Stimulated activated CD8-positive, alpha-beta memory T cell treated with anti-CD3 and anti-CD28 coated beads, Interleukin-12 subunit alpha, Interleukin-12 subunit beta, amount 100 ng/mL, for 1 hour (primary cell): ENCODE measurements around the gene CNOT3.
"Not testable (repeated sequence)": the region's sequence is repeated elsewhere in the genome, so short reads cannot be mapped to it uniquely, and the experiment has no call there.

Experiments
- DNase-seq: peaks from one replicate; pipeline ENCODE4 v3.0.0-alpha.2; 2020; ENCODE audit warnings: low read depth

CNOT3 gene

DNA sequence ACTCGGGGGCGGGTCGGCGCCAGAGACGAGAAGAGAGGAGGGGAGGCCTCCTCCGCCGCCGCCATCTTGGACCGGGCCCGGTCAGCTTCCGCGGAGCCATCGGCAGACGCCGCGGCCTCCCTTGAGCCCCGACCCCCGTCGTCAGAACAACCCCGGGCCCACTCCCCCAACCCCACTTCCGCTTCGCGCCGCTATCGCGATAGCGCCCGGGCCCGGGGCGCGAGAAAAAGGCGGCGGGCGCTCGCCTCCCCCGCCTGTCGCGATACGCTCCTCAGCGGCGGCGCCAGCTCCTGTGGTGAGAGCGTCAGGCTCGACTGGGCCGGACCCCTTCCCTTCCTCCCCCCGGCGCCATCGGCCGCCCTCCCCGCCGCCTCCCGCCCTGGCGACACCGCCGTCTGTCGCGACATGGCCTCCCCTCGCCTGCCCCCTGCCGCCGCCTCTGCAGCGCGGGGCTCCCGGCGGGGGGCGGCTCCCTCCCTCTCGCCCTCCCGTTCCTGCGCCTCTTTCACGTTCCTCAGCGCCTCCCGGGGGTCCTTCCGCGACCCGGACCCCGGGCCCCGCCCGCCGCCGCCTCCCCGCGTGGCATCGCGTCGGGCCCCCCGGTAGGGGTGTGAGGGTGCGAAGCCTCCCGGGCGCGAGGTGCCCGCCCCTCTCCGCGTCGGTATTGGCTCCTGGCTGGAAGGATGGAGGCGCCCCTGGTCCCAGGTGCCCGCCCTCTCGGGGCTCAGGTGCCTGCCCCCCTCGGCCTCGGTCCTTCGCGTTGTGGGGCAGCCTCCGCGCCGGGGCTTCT lies at the start of gene CNOT3:
CNOT3 (plus strand) TSS at position 64 of the 790 bp plus-strand sequence. CDS start 5,217 bp downstream, outside the sequence.
- no peak for DNase-seq

- DNase-seq = no peak
Measured at GRCh38 chr19:54094426-54095000, 43.0 kb upstream of the CNOT3 start.

GRCh38 chr19:54095136-54095858 lies 42.3 kb upstream of the CNOT3 start:
- no peak for DNase-seq

GRCh38 chr19:54095859-54096616 lies 41.5 kb upstream of the CNOT3 start:
- DNase-seq = not testable (repeated sequence)

- no peak for DNase-seq
Measured at GRCh38 chr19:54096617-54097106, 40.9 kb upstream of the CNOT3 start.

GRCh38 chr19:54099190-54099902 lies 38.2 kb upstream of the CNOT3 start:
- no peak for DNase-seq

GRCh38 chr19:54099903-54100255 lies 37.7 kb upstream of the CNOT3 start:
- not testable (repeated sequence) for DNase-seq

DNA sequence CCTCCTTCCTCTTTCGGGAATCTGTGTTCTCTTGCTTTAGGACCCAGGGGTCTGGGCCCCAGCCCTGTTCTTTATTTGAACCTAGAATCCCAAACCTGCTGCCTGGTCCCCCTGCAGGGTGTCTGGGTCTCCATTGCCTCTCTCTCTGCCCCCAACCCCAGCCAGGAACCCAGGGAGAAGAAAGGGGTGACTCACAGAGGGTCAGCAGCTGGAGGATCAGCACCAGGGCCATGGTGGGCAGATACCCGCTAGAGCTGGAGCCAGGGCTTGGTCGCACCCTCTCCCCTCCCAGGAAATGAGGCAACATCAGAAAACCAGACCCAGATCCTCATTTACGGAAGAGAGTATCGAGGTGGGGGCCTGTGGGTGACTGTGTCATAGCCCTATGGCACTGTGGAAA lies 37.0 kb upstream of the CNOT3 start, which contains the start of gene OSCAR:
OSCAR (minus strand) TSS at position 243 of the 400 bp plus-strand sequence; CDS start at position 232, 11 bp downstream.
- no peak for DNase-seq

DNA sequence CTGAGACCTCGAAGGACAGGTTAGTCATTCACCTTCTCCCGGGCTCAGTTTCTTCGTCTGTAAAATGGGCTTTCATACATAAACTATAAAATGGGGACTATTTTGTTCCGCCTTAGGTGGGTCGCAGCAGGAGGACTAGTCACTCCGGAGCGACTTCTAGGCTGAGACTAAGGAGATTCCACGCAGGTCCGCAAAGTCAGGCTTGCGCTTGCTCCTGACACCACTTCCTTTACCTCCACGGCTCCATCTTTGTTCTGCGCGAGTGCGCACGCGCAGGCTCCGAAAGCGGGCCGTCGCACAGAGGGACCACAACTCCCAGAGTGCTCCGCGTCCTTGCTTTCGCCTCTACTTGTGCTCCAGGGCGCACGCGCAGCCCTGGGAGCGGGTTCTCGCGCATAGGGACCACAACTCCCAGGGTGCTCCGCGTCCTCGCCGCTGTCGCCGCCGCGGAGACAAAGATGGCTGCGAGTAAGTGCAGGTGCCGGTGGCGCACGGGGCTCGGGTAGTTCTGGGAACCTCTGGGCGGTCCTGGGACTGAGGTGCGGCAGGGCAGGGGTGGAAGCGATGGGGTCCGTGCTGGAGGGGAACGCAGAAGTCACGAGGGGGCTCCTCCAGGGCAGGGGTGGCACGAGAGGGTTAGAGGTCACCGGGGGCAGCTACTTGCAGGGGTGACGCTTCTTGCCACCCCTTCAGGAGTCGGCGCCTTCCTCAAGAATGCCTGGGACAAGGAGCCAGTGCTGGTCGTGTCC lies 35.0 kb upstream of the CNOT3 start, which contains the start of gene NDUFA3:
NDUFA3 (plus strand) TSS at position 435 of the 749 bp plus-strand sequence; CDS start at position 459, 24 bp downstream.
- peak; percentile 96 for DNase-seq

DNA sequence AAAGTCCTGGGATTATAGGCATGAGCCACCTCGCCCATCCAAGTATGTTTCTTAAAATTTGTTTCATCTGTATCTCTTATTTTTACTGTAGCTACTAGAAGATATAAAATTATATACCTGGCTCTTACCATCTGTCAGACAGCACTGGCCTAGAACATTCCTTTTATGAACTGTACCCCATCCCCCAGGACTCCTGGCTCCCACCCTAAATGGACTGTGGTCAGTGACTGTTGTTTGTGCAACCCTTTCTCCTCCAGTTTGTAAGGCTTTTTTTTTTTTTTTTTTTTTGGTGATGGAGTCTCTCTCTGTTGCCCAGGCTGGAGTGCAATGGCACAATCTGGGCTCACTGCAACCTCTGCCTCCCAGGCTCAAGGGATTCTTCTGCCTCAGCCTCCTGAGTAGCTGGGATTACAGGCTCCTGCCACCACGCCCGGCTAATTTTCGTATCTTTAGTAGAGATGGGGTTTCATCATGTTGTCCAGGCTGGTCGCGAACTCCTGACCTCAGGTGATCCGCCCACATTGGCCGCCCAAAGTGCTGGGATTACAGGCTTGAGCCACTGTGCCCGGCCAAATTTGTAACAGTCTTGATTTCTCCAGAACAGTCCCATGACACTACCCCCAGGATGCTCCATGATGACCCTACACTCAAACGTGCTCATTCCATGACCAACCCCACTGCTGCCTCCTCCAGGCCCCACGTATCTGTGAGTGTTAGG lies 32.4 kb upstream of the CNOT3 start:
- no peak for DNase-seq

DNA sequence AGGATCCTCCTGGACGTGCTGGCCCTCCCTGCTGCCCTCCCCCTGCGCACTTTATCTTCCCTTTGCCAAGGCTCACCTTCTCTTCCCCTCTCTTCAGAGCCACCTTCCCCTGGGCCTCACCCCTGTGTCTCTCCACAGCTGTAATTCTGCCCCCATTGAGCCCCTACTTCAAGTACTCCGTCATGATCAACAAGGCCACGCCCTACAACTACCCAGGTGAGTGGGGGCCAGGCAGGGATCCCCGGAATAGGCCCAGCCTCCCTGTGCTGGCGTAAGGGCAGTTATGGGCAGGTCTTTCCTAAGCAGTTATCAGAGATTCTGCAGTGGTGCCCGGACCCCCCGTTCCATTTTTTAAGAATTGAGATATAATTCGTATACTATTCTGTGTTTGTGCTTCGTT lies 31.8 kb upstream of the CNOT3 start:
- DNase-seq = no peak

DNA sequence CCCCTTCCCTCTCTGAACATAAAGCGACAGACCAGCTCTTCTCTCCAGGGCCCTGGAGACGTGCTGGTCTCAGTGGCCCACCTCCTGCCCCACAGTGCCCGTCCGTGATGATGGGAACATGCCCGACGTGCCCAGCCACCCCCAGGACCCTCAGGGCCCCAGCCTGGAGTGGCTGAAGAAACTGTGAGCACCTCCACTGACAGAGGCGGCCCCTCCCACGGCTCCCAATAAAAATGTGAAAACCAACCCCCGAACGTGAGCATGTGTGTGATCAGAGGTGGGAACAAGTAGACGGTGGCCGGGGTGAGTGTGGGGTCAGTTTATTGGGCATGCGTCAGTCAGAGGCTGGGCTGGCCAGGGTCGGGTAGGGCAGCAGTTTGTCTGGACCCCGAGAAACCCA lies 30.8 kb upstream of the CNOT3 start:
- DNase-seq = no peak

GRCh38 chr19:54107876-54108490 lies 29.6 kb upstream of the CNOT3 start:
- no peak for DNase-seq

- no peak for DNase-seq
Measured at GRCh38 chr19:54108496-54108895, 29.1 kb upstream of the CNOT3 start.

- DNase-seq = no peak
Measured at GRCh38 chr19:54109651-54110050, 27.9 kb upstream of the CNOT3 start.

GRCh38 chr19:54114340-54115108 lies 23.0 kb upstream of the CNOT3 start:
- DNase-seq = no peak

GRCh38 chr19:54115109-54116063 lies 22.2 kb upstream of the CNOT3 start, which contains the start of the genes PRPF31 and TFPT:
TSS of gene PRPF31 (plus strand) at chr19:54115754. CDS start at chr19:54118279, 2,525 bp downstream.
TSS of gene TFPT (minus strand) at chr19:54115657. CDS start at chr19:54115269, 388 bp downstream.
- DNase-seq = peak; percentile 96
